Measurements from ENCODE around the gene SLC38A2.

DNA sequence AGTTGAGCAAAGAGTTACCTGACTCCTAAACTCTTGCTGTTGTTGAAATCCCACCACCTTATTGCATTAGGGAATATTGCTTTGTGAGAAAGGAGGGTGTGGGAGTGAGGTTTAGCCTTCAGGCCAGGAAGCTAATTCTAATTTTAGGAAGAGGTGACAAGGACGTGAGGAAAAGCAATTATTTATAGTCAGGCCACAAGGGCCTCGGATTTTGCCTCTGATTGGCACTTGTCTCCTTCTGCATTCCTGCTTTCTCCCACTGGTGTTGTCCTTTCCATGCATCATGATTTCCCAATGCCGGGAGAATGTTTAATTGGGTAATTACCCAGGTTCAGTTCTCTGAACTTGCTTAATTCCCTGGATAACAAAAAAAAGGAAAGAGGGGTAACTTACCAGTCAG lies 37.9 kb upstream of the SLC38A2 start:
- TF ChIP-seq EP300 (conservative IDR thresholded peaks at IDR 0.05; ENCODE audit: poor library complexity, severe bottlenecking) = no peak
- TF ChIP-seq, protein P1, sequence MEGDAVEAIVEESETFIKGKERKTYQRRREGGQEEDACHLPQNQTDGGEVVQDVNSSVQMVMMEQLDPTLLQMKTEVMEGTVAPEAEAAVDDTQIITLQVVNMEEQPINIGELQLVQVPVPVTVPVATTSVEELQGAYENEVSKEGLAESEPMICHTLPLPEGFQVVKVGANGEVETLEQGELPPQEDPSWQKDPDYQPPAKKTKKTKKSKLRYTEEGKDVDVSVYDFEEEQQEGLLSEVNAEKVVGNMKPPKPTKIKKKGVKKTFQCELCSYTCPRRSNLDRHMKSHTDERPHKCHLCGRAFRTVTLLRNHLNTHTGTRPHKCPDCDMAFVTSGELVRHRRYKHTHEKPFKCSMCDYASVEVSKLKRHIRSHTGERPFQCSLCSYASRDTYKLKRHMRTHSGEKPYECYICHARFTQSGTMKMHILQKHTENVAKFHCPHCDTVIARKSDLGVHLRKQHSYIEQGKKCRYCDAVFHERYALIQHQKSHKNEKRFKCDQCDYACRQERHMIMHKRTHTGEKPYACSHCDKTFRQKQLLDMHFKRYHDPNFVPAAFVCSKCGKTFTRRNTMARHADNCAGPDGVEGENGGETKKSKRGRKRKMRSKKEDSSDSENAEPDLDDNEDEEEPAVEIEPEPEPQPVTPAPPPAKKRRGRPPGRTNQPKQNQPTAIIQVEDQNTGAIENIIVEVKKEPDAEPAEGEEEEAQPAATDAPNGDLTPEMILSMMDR (IDR thresholded peaks at IDR 0.05; ENCODE audit: poor library complexity, severe bottlenecking) = no peak
